ENCODE data around the gene LCN15.

DNA sequence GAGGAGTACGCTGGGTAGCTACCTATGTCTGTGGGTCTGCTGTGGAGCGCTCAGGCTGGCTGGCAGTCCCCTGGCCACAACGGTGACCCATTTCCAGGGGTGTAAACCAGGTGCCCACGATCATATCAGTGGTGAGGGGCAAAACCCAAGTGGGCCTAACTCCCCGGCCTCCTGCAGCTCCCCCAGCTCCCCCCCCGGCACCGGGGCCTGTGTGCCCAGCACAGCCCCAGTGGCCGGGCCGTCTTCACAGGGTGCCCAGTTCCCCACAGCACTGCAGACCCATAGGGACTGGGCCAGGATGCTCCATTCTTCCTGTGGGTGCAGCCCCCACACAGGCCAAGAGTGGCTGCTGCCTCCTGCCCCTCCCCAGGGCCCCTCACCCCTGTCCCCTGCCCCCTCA, 5.3 kb downstream of the LCN15 start:
- TF ChIP-seq POLR2AphosphoS5 (IDR thresholded peaks at IDR 0.05) (no peak), POLR2A (IDR thresholded peaks at IDR 0.05) (no peak)
- TF ChIP-seq, protein P1, sequence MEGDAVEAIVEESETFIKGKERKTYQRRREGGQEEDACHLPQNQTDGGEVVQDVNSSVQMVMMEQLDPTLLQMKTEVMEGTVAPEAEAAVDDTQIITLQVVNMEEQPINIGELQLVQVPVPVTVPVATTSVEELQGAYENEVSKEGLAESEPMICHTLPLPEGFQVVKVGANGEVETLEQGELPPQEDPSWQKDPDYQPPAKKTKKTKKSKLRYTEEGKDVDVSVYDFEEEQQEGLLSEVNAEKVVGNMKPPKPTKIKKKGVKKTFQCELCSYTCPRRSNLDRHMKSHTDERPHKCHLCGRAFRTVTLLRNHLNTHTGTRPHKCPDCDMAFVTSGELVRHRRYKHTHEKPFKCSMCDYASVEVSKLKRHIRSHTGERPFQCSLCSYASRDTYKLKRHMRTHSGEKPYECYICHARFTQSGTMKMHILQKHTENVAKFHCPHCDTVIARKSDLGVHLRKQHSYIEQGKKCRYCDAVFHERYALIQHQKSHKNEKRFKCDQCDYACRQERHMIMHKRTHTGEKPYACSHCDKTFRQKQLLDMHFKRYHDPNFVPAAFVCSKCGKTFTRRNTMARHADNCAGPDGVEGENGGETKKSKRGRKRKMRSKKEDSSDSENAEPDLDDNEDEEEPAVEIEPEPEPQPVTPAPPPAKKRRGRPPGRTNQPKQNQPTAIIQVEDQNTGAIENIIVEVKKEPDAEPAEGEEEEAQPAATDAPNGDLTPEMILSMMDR (IDR thresholded peaks at IDR 0.05), result no peak

Measured in breast epithelium (tissue), 3 donors.